SU-DHL-6 (cell line): Measurements from ENCODE around the gene CERS6.

Source experiments
- CTCF ChIP-seq: fragments of 200-600 bp; sonication (generic); IDR thresholded peaks from one replicate; pipeline ENCODE4 v1.5.1; 2017; ENCODE audit warnings: antibody characterized with exemption, mild to moderate bottlenecking, low read length, moderate library complexity; ENCODE audit not compliant: insufficient read depth, poor library complexity, severe bottlenecking
- EZH2phosphoT487 ChIP-seq: fragments of 200-600 bp; sonication (generic), shearing (Covaris generic); conservative IDR thresholded peaks from 2 replicates; pipeline ENCODE4 v1.6.1; 2018; ENCODE audit warnings: mild to moderate bottlenecking, antibody characterized with exemption, low read length, moderate library complexity, mixed read lengths

- no peak for TF ChIP-seq CTCF
- TF ChIP-seq EZH2phosphoT487 = no peak
Measured at GRCh38 chr2:168561991-168562390, 105.9 kb downstream of the CERS6 start.
